CD4-positive, alpha-beta T cell treated with Interleukin-15 for 1 hour (primary cell): ENCODE data around the gene TXNDC15.

ENCODE experiments used
- DNase-seq: peaks from one replicate; pipeline ENCODE4 v3.0.0-alpha.2; 2020

The TXNDC15 gene

GRCh38 chr5:134920848-134921575, 46.8 kb downstream of the TXNDC15 start:
- DNase-seq, result no peak

- no peak for DNase-seq
Observed at GRCh38 chr5:134932508-134932907, 58.3 kb downstream of the TXNDC15 start.

DNA sequence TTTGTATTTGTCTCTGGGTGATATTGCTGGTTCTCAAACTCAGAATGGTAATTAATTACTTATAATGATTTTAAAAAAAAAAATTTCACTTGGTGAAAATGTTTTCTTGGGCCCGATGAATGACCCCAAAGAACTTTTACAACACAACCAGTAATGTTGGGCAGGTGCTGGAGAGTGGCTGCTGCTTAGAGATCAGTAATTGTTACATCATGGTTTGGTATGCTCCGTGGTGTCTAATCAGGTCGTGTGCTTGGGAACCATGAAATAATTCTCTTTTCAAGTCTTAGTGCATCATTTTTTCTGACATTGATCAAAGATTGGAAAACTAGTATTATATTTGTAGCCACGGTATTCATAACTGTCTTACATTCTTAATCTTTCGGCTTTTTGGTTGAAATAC, 60.0 kb downstream of the TXNDC15 start:
- DNase-seq, result no peak

GRCh38 chr5:134935711-134936602, 61.8 kb downstream of the TXNDC15 start:
- DNase-seq, result no peak

- no peak for DNase-seq
Observed at GRCh38 chr5:134937526-134937925, 63.4 kb downstream of the TXNDC15 start.

DNA sequence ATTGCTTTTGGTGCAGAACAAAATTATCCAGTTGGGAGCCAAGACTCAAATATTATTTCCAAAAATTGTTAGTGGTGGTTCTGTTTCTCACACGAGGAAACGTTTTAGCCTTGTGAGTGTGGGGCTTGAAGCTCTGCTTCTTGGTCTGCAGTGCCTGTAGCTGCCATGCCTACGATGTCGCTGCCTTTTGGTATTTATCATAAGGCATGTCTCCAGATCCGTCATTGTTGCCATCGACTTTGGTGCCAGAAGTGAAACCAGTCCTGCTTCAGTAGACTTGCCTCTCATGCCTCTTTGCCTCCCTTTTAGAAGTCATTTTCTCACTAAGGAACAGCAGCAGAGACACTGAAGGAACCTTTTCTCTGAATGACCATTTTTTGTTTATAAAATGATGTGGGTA, 63.9 kb downstream of the TXNDC15 start:
- no peak for DNase-seq

DNA sequence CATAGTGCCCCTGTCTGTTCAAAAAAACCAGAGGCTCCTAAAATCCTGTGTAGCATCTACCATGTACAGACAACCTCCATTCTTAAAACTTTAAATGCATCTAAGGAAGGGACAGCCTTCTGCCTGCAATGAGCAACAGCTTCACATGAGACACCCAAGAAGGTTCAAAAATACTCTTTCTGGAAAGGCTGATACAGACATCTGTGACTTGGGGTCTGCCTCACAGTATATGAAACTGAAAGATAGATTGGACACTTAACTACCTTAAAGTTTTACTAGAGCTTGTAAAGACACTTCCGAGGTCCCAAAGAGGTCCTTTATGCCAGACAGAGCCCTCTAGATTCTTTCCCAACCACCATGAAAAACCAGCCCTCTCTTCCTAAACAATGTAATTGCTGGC, 65.3 kb downstream of the TXNDC15 start:
- no peak for DNase-seq

- no peak for DNase-seq
Observed at GRCh38 chr5:134943547-134943946, 69.4 kb downstream of the TXNDC15 start.

- no peak for DNase-seq
Observed at GRCh38 chr5:134944630-134945029, 70.5 kb downstream of the TXNDC15 start.

GRCh38 chr5:134945041-134945440, 70.9 kb downstream of the TXNDC15 start:
- DNase-seq, result no peak

DNA sequence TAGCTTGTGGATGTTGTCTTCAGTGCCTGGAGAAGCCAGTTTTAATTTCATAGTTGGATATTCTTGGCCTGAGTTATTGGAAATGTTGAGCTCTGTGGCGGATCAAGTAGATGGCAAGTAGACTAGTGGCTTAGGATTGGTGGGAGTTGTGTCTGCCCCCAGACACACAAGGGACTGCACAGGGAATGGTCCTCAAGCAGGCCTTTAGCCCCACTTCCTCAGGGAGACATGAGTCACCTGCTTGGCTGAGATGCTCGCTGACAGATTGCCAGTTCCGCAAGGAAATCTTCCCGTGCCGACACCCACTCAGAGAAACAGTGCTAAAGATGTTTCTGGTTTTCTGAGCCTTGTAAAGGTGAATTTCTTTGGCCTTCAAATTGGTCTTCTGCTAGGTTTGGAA, 74.7 kb downstream of the TXNDC15 start:
- no peak for DNase-seq

GRCh38 chr5:134949316-134949715, 75.1 kb downstream of the TXNDC15 start:
- DNase-seq, result no peak
